HL-60 (cell line): ENCODE results near the gene SMAD5.

Experiments used
- DNase-seq, 2 experiments: peaks; one replicate each; pipeline ENCODE4 v3.0.0-alpha.2; 2010 to 2020; ENCODE audit warnings: low read depth in 1 of 2, low spot score in 1 of 2
- H3K27ac ChIP-seq: fragments of 250-450 bp; sonication (Bioruptor Pico); replicated peaks from 2 replicates; pipeline ENCODE4 v1.5.1; 2020; ENCODE audit warnings: mild to moderate bottlenecking, moderate library complexity
- H3K27me3 ChIP-seq: fragments of 250-450 bp; sonication (Bioruptor Pico); 2 replicates; pipeline ENCODE4 v1.5.1; 2021; ENCODE audit warnings: mild to moderate bottlenecking, moderate library complexity; ENCODE audit not compliant: insufficient read depth, poor library complexity, severe bottlenecking
- H3K4me3 ChIP-seq: replicated peaks from 2 replicates; pipeline ENCODE4 v1.5.1; 2011; ENCODE audit warnings: mild to moderate bottlenecking, control low read depth, low read length; ENCODE audit not compliant: insufficient read depth
- CTCF ChIP-seq: IDR thresholded peaks from one replicate; pipeline ENCODE4 v1.5.1; 2011; ENCODE audit warnings: low read length, control low read depth, inconsistent platforms; ENCODE audit not compliant: insufficient read depth
- GABPA ChIP-seq: IDR thresholded peaks from 2 replicates; pipeline ENCODE4 v1.6.1; 2012; ENCODE audit warnings: low read depth
- POLR2AphosphoS5 ChIP-seq: IDR thresholded peaks from 2 replicates; pipeline ENCODE4 v1.6.1; 2012; ENCODE audit warnings: low read depth
- REST ChIP-seq: IDR thresholded peaks from 2 replicates; pipeline ENCODE4 v1.6.1; 2012; ENCODE audit warnings: low read depth; ENCODE audit not compliant: insufficient replicate concordance
- SPI1 ChIP-seq: IDR thresholded peaks from 2 replicates; pipeline ENCODE4 v1.6.1; 2012; ENCODE audit warnings: low read depth, mild to moderate bottlenecking, borderline replicate concordance

The SMAD5 gene

GRCh38 chr5:136135536-136135935 is 2.9 kb downstream of the SMAD5 start:
- Histone ChIP-seq H3K27ac (no peak overlapping the region), H3K27me3 (no peaks in the 10 kb centered on the region), H3K4me3 (no peak overlapping the region)
- TF ChIP-seq REST = no peak
- no peak for TF ChIP-seq CTCF
- no peak for TF ChIP-seq GABPA
- TF ChIP-seq SPI1 = no peak
- no peak for TF ChIP-seq POLR2AphosphoS5
- no peak for DNase-seq

GRCh38 chr5:136137497-136138220 is 5.0 kb downstream of the SMAD5 start:
- Histone ChIP-seq H3K27ac (no peak overlapping the region), H3K27me3 (no peaks in the 10 kb centered on the region), H3K4me3 (no peak overlapping the region)
- DNase-seq = no peak
- TF ChIP-seq GABPA (no peak), POLR2AphosphoS5 (no peak), REST (no peak)

GRCh38 chr5:136141561-136141960 is 8.9 kb downstream of the SMAD5 start:
- no peak overlapping the region for H3K27ac ChIP-seq
- no peak overlapping the region for H3K4me3 ChIP-seq
- no peaks in the 10 kb centered on the region for H3K27me3 ChIP-seq
- TF ChIP-seq REST (no peak), GABPA (no peak), SPI1 (no peak), CTCF (no peak), POLR2AphosphoS5 (no peak)
- no peak for DNase-seq

- no peaks in the 10 kb centered on the region for H3K27me3 ChIP-seq
- no peak overlapping the region for H3K4me3 ChIP-seq
- no peak overlapping the region for H3K27ac ChIP-seq
- no peak for DNase-seq
- TF ChIP-seq REST (no peak), GABPA (no peak), POLR2AphosphoS5 (no peak), SPI1 (no peak), CTCF (no peak)
These were observed 10.7 kb downstream of the SMAD5 start for GRCh38 chr5:136143312-136143711.
